Smooth muscle cell (in vitro differentiated cells): ENCODE measurements around the gene RIMKLB. TPM values are rescaled to one million over a fixed set of nuclear protein-coding genes. Genes with fewer than 3 reads are reported as not detected.

Source experiments
- DNase-seq: peaks from one replicate; lab custom pipeline; 2025; ENCODE audit not compliant: unreplicated experiment; lab: John Stamatoyannopoulos, UW
- H2AFZ ChIP-seq: fragments of 200-600 bp; sonication (generic); 2 replicates; pipeline ENCODE4 v1.6.0; 2016; ENCODE audit warnings: antibody characterized with exemption, low read depth, mild to moderate bottlenecking
- H3F3A ChIP-seq: fragments of 200-600 bp; sonication (generic); 2 replicates; pipeline ENCODE4 v1.6.0; 2017; ENCODE audit warnings: antibody characterized with exemption, low read depth
- H3K27ac ChIP-seq: fragments of 200-600 bp; sonication (generic); 2 replicates; pipeline ENCODE4 v1.5.1; 2016; ENCODE audit warnings: low read depth, mild to moderate bottlenecking
- H3K27me3 ChIP-seq: fragments of 200-600 bp; sonication (generic); 2 replicates; pipeline ENCODE4 v1.6.1; 2016; ENCODE audit warnings: low read depth, mild to moderate bottlenecking
- H3K36me3 ChIP-seq: fragments of 200-600 bp; sonication (generic); 2 replicates; pipeline ENCODE4 v1.5.1; 2016; ENCODE audit warnings: low read depth
- H3K4me1 ChIP-seq: fragments of 200-600 bp; sonication (generic); 2 replicates; pipeline ENCODE4 v1.5.1; 2016; ENCODE audit warnings: low read depth
- H3K4me2 ChIP-seq: fragments of 200-600 bp; sonication (generic); 2 replicates; pipeline ENCODE4 v1.6.0; 2016; ENCODE audit warnings: mild to moderate bottlenecking
- H3K4me3 ChIP-seq: fragments of 200-600 bp; sonication (generic); 2 replicates; pipeline ENCODE4 v1.5.1; 2016; ENCODE audit warnings: mild to moderate bottlenecking
- H3K79me2 ChIP-seq: fragments of 200-600 bp; sonication (generic); 2 replicates; pipeline ENCODE4 v1.6.0; 2016; ENCODE audit warnings: low read depth, mild to moderate bottlenecking
- H3K9ac ChIP-seq: fragments of 200-600 bp; sonication (generic); 2 replicates; pipeline ENCODE4 v1.6.0; 2016; ENCODE audit warnings: low read depth
- H3K9me3 ChIP-seq: fragments of 200-600 bp; sonication (generic); replicated peaks from 2 replicates; pipeline ENCODE4 v1.5.1; 2016; ENCODE audit warnings: low read depth
- H4K20me1 ChIP-seq: fragments of 200-600 bp; sonication (generic); 2 replicates; pipeline ENCODE4 v1.6.0; 2016; ENCODE audit warnings: low read depth
- CTCF ChIP-seq: fragments of 200-600 bp; sonication (generic); IDR thresholded peaks from 2 replicates; pipeline ENCODE4 v1.5.1; 2017; ENCODE audit warnings: borderline replicate concordance, mild to moderate bottlenecking, antibody characterized with exemption; ENCODE audit not compliant: insufficient read depth, poor library complexity, severe bottlenecking
- WGBS: methylation state at CpG from one replicate; pipeline ENCODE4 v1.1.7; 2016; ENCODE audit warnings: low lambda C conversion rate; 5-methylcytosine and 5-hydroxymethylcytosine counted together
- polyA plus RNA-seq: library from polyadenylated mRNA; unstranded; fragments of >200 nt; fragmentation: Nextera tagmentation; extraction: Ambion mirVana; gene quantifications from 2 replicates; pipeline ENCODE4 v1.2.1, GENCODE V29; 2016
- total RNA-seq: library from RNA; depleted of rRNA; stranded (reverse); fragments of >200 nt; gene quantifications from 2 replicates; pipeline ENCODE4 v1.2.3, GENCODE V29; 2014

RIMKLB gene
- total and polyA plus RNA-seq, 2 experiments from 2014 or later: 11.9 to 32.1 TPM

GRCh38 chr12:8699714-8700113 is 1.9 kb downstream of the RIMKLB start:
- no peaks in the 10 kb centered on the region for H3K36me3 ChIP-seq
- H3K79me2 ChIP-seq: peaks cover 63% of the 10 kb centered on the region
- WGBS: 13% methylated on average over 4 of the region's 4 CpGs

GRCh38 chr12:8701046-8701660 is 3.4 kb downstream of the RIMKLB start:
- peaks cover 72% of the 10 kb centered on the region for H4K20me1 ChIP-seq
- no peak for TF ChIP-seq CTCF
- no peak overlapping the region for H3K4me2 ChIP-seq
- no peak overlapping the region for H3K4me3 ChIP-seq
- peaks cover 75% of the 10 kb centered on the region for H3K79me2 ChIP-seq
- 94% methylated on average over 6 of the region's 6 CpGs for WGBS
- H3K27ac ChIP-seq: no peak overlapping the region
- no peaks in the 10 kb centered on the region for H3K9me3 ChIP-seq
- H3K27me3 ChIP-seq: no peaks in the 10 kb centered on the region
- no peaks in the 10 kb centered on the region for H3K36me3 ChIP-seq
- peaks cover 9% of the 10 kb centered on the region for H3F3A ChIP-seq
- no peak overlapping the region for H3K9ac ChIP-seq
- no peak for DNase-seq
- no peak overlapping the region for H2AFZ ChIP-seq
- peaks cover 24% of the 10 kb centered on the region for H3K4me1 ChIP-seq

More at GRCh38 chr12:8699714-8700113, 1.9 kb downstream of the RIMKLB start:
- no peaks in the 10 kb centered on the region for H3K27me3 ChIP-seq
- peak overlapping the region; percentile 94 for H3K27ac ChIP-seq
- no peaks in the 10 kb centered on the region for H3K9me3 ChIP-seq
- no peak overlapping the region for H3K9ac ChIP-seq
- no peak for TF ChIP-seq CTCF
- H3K4me3 ChIP-seq: peak overlapping the region; percentile 99
- H3K4me1 ChIP-seq: peaks cover 24% of the 10 kb centered on the region
- H3F3A ChIP-seq: peaks cover 9% of the 10 kb centered on the region
- DNase-seq: no peak
- peak overlapping the region; percentile 99 for H3K4me2 ChIP-seq
- peaks cover 60% of the 10 kb centered on the region for H4K20me1 ChIP-seq
- H2AFZ ChIP-seq: no peak overlapping the region

GRCh38 chr12:8702159-8702558 is 4.4 kb downstream of the RIMKLB start:
- no peak overlapping the region for H2AFZ ChIP-seq
- no peak overlapping the region for H3K27ac ChIP-seq
- no peak overlapping the region for H3K9ac ChIP-seq
- DNase-seq: no peak
- H3K9me3 ChIP-seq: no peaks in the 10 kb centered on the region
- H3K4me3 ChIP-seq: no peak overlapping the region
- peaks cover 3% of the 10 kb centered on the region for H3F3A ChIP-seq
- H3K4me2 ChIP-seq: no peak overlapping the region
- no peaks in the 10 kb centered on the region for H3K36me3 ChIP-seq
- H3K27me3 ChIP-seq: no peaks in the 10 kb centered on the region
- H4K20me1 ChIP-seq: peaks cover 83% of the 10 kb centered on the region
- whole genome bisulfite sequencing: 91% methylated on average over 4 of the region's 4 CpGs
- TF ChIP-seq CTCF: no peak
- H3K4me1 ChIP-seq: peaks cover 18% of the 10 kb centered on the region
- peaks cover 84% of the 10 kb centered on the region for H3K79me2 ChIP-seq
